Erythroblast (primary cell): ENCODE results near the gene TMC1.

Source experiments
- GATA1 ChIP-seq: IDR thresholded peaks from 2 replicates; pipeline ENCODE4 v1.6.1; 2011; ENCODE audit warnings: low read depth, mild to moderate bottlenecking, control low read depth, low read length, moderate library complexity
- POLR2A ChIP-seq: IDR thresholded peaks from 2 replicates; pipeline ENCODE4 v1.6.1; 2011; ENCODE audit warnings: mild to moderate bottlenecking, low read length

- TF ChIP-seq POLR2A: no peak
- TF ChIP-seq GATA1: no peak
Measured at GRCh38 chr9:72627147-72627546, 105.7 kb downstream of the TMC1 start.
